Panc1 (cell line): ENCODE data around the gene SRGAP2C.
"Not testable (repeated sequence)": the region's sequence is repeated elsewhere in the genome, so short reads cannot be mapped to it uniquely, and the experiment has no call there.

ENCODE experiments used
- POLR2AphosphoS5 ChIP-seq: IDR thresholded peaks from 2 replicates; pipeline ENCODE4 v1.6.1; 2012; ENCODE audit warnings: mild to moderate bottlenecking, low read depth, low read length, moderate library complexity
- SIN3A ChIP-seq: IDR thresholded peaks from 2 replicates; pipeline ENCODE4 v1.6.1; 2012; ENCODE audit warnings: low read depth, mild to moderate bottlenecking, low read length, moderate library complexity, borderline replicate concordance; ENCODE audit not compliant: insufficient read depth
- TF ChIP-seq, protein P1 (sequence below): fragments of 450-650 bp; IDR thresholded peaks from 2 replicates; pipeline ENCODE4 v1.5.1; 2017; ENCODE audit warnings: mild to moderate bottlenecking
- TF ChIP-seq, protein P2 (sequence below), 2 experiments: IDR thresholded peaks; 2 replicates each; pipeline ENCODE4 v1.6.1; 2011 to 2012; ENCODE audit warnings: low read depth in 2 of 2, control low read depth in 1 of 2, low read length in 1 of 2, mild to moderate bottlenecking in 1 of 2, moderate library complexity in 1 of 2; ENCODE audit not compliant: insufficient read depth in 1 of 2

DNA sequence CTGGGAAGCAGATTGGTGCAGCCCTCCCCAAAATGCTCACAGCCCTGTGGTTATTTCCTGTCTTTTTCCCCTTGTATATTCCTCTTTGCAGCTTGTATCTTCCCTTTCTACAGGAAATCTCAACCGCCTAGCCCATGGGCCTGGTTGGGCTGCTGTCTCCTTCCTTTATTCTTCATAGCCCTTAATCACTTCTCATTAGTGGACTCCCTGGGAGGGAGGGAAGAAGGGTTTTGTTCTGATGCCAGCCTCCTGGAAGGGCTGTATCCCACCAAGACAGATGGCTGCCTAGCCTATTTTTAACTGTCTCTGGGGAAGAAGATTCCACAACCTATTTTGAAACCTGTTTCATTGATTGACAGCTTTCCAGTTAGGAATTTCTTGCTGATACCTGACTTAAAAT, 31.9 kb downstream of the SRGAP2C start:
- TF ChIP-seq, protein P1, sequence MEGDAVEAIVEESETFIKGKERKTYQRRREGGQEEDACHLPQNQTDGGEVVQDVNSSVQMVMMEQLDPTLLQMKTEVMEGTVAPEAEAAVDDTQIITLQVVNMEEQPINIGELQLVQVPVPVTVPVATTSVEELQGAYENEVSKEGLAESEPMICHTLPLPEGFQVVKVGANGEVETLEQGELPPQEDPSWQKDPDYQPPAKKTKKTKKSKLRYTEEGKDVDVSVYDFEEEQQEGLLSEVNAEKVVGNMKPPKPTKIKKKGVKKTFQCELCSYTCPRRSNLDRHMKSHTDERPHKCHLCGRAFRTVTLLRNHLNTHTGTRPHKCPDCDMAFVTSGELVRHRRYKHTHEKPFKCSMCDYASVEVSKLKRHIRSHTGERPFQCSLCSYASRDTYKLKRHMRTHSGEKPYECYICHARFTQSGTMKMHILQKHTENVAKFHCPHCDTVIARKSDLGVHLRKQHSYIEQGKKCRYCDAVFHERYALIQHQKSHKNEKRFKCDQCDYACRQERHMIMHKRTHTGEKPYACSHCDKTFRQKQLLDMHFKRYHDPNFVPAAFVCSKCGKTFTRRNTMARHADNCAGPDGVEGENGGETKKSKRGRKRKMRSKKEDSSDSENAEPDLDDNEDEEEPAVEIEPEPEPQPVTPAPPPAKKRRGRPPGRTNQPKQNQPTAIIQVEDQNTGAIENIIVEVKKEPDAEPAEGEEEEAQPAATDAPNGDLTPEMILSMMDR: not testable (repeated sequence)
- TF ChIP-seq POLR2AphosphoS5, SIN3A: not testable (repeated sequence)
- TF ChIP-seq, protein P2, sequence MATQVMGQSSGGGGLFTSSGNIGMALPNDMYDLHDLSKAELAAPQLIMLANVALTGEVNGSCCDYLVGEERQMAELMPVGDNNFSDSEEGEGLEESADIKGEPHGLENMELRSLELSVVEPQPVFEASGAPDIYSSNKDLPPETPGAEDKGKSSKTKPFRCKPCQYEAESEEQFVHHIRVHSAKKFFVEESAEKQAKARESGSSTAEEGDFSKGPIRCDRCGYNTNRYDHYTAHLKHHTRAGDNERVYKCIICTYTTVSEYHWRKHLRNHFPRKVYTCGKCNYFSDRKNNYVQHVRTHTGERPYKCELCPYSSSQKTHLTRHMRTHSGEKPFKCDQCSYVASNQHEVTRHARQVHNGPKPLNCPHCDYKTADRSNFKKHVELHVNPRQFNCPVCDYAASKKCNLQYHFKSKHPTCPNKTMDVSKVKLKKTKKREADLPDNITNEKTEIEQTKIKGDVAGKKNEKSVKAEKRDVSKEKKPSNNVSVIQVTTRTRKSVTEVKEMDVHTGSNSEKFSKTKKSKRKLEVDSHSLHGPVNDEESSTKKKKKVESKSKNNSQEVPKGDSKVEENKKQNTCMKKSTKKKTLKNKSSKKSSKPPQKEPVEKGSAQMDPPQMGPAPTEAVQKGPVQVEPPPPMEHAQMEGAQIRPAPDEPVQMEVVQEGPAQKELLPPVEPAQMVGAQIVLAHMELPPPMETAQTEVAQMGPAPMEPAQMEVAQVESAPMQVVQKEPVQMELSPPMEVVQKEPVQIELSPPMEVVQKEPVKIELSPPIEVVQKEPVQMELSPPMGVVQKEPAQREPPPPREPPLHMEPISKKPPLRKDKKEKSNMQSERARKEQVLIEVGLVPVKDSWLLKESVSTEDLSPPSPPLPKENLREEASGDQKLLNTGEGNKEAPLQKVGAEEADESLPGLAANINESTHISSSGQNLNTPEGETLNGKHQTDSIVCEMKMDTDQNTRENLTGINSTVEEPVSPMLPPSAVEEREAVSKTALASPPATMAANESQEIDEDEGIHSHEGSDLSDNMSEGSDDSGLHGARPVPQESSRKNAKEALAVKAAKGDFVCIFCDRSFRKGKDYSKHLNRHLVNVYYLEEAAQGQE (IDR thresholded peaks at IDR 0.05; ENCODE audit: insufficient read depth in 1 of 2, low read depth in 2 of 2, low read length in 1 of 2): not testable (repeated sequence)
